HuH-7 (cell line): ENCODE data around the gene NDEL1.

Experiments used
- DNase-seq: peaks from one replicate; pipeline ENCODE4 v3.0.0; 2011; ENCODE audit warnings: low spot score

The NDEL1 gene

DNA sequence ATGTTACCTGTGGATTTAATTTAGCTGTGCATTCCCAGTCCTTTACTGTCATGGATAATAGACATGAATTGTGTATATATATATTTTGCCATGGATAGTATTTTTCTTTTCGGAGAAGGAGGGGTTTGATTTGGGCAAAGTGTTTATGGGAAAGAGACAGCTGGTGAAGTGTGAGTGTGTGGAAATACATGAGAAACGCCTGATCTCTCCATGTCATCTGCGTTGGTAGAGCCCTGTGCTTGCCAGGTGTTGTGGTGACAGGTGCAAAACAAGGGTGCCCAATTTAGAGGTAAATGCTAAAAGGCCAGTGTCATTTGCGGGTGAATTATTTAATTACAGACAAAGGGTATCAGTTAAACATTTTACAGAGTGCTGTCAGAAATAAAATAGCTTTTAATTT lies 23.4 kb downstream of the NDEL1 start:
- no peak for DNase-seq

- DNase-seq = no peak
Observed at GRCh38 chr17:8459831-8460230, 24.1 kb downstream of the NDEL1 start.

DNA sequence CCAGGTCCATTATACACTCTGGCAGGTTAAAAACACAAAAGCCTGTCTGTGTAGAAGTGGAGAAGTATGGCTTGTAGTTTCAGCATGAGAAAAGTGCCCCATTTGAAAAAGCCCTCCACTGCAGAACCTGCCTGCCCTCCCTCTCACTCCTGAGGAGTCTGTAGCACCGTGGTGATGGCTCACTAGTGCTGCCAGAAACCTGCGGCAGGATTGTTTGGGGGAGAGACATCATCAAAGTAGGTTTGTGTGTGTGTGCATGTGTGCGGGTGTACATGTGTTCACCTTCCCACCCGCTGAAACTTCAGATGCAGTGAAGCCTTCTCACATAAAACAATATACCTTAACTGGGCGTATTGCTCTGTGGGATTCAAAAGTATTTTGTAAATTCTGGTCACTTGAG lies 26.9 kb downstream of the NDEL1 start:
- no peak for DNase-seq

DNA sequence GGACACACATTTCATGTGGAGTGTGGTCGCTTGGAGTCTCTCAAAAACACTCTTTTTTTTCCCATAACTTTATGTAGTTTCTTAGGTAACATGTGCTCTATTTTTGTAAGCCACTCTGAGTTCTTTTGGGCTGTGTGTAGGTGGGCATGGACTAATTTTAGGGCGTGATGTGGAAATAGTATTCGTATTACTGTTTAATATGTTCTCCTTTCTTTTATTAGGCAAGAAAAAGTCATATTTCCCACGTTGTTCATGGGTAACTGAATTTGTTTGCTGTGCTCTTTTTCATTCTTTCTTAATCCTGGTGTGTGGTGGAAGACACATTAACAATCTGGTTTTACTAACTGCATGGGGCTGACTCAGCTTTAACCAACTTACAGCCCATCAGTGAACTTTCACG lies 27.4 kb downstream of the NDEL1 start:
- DNase-seq = no peak

DNA sequence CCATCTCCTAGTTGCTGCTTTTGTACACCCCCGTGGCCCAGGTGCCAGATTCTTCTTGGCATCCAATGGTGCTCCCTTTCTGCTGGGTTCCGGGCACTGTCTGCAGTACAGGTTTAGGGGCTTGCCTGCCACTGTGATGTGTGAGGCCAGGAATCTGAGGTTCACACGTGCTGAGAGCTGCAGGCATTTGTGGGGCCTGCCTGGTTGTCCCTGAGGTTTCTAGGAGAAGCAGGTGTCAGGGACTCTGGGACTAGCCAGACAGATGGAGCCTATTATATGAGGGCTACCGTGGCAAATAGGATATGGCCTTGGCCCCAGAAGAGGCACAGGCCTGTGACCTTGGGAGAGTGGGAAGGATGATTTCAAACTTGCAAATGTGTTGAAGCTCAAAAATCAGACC lies 29.3 kb downstream of the NDEL1 start:
- no peak for DNase-seq

- no peak for DNase-seq
Observed at GRCh38 chr17:8465356-8465755, 29.7 kb downstream of the NDEL1 start.

DNA sequence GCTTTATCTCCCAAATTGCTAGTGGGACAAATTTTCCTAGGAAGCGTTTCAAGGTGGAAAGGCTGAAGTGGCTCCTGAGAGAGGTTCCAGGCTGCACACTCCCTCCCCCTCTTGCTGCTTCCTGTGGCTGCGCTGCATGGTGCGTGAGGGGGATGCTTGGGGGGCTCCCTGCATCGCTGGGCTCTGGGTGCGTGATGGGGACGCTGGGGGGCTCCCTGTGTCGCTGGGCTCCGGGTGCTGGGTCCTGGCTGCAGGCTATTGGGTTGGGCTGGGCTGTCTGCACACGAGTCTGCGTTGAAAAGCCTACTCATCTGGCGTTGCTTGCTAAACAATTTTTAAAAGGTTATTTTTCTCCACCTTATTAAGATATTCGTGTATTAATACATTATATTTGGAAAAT lies 30.1 kb downstream of the NDEL1 start:
- DNase-seq = no peak

DNA sequence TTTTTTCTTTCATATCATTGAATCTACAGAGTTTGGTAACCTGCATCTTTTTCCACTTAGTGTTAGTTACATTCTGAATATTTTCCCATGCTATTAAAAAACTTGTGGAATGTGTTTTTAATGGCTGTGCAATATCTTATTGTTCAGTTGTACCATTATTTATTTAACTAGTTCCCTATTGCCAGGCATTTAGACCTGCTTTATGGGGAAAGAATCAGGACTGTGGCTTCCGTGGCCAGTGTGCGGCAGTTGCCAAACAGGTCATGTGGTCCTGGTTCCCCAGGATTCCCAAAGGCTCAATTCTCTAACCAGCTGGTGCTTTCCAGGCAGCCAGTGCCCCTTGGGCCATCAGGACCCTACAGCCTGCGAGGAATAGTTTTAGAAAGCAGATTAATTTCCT lies 30.8 kb downstream of the NDEL1 start:
- DNase-seq = no peak

GRCh38 chr17:8466873-8467272 lies 31.2 kb downstream of the NDEL1 start:
- no peak for DNase-seq

- no peak for DNase-seq
Observed at GRCh38 chr17:8467527-8467926, 31.8 kb downstream of the NDEL1 start.

GRCh38 chr17:8468127-8468526 lies 32.4 kb downstream of the NDEL1 start:
- DNase-seq = no peak

- no peak for DNase-seq
Observed at GRCh38 chr17:8468980-8469379, 33.3 kb downstream of the NDEL1 start.

- no peak for DNase-seq
Observed at GRCh38 chr17:8469964-8470363, 34.3 kb downstream of the NDEL1 start.

DNA sequence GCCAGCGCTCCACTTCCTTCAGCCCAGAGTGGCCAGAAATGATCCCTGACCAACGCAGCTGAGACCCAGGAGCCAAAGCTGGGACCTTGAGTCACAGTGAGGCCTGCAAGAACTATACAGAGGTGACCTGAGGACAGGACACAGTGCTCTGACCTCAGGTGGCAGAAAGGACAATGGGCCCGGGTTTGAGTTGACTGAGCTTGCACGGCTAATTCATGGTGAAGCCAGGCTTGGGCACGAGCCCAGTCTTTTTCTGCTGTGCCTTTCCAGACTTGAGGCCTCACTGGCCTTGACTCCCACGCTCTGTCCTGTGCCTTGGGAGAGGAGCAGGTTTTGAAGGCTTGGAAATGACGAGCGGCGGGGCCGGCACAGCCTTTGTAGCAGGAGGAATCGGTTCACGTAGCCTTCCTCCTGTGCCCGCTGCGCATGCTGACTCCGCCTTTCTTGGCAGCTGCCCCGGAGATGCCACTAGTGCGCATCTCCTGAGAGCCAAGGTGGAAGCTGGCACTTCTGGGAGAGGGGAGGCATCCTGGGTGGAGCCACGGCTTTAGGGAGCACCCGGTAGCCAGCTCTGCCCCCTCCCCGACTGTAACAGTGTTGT lies 34.9 kb downstream of the NDEL1 start:
- no peak for DNase-seq

- no peak for DNase-seq
Observed at GRCh38 chr17:8472663-8473062, 37.0 kb downstream of the NDEL1 start.

DNA sequence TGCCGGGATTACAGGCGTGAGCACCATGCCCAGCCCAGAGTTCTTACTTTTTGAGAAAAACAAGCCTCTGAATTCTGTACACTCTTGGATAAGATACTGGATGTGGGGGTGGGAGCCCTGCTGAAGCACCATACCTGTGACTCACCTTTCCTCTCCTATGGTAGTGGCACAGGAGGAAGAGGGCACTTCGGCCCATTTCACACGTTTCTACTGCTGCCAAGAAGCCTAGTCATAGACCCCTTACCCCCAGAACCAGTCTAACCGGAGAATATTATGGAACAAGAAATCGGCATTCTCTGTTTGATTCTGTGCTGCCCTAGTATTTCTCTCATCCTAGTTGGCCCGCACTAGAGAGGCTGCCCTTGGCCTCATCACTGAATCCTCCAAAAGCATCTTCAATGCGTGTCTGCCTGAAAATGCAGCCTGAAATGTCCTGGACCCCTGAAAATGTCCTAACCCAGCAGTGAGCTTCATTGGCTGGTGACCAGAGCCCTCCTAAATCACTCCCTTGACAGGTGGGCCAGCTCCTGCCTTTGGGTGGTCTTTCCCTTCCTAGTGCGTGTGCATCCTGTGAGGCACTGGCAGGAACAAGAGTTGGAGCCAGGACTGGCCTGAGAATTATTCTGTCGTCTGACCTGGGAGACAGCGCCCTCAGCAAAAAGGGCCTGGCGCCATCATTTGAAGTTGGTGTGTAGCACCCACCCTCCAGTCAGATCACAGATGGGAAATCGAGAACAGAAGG lies 37.9 kb downstream of the NDEL1 start:
- DNase-seq = no peak

GRCh38 chr17:8474826-8475225 lies 39.1 kb downstream of the NDEL1 start:
- no peak for DNase-seq

DNA sequence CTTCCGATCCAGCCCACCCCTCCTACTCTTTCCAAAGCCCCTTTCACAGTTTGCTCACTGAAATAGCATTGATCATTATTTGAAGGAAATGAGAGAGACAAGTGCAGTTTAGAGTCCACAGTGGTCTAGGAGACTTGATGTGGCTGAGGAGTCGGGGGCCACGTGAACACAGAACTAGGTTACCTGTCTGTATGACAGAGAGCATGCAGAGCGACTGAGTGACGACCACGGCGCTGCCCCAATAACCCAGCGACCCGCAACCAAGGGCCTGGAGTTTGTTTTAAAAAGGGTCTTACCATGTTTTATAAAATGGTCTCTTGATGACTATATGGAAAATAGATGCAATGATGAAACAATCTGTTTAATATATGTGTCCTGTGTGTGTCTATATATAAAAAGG lies 39.5 kb downstream of the NDEL1 start:
- DNase-seq = no peak

DNA sequence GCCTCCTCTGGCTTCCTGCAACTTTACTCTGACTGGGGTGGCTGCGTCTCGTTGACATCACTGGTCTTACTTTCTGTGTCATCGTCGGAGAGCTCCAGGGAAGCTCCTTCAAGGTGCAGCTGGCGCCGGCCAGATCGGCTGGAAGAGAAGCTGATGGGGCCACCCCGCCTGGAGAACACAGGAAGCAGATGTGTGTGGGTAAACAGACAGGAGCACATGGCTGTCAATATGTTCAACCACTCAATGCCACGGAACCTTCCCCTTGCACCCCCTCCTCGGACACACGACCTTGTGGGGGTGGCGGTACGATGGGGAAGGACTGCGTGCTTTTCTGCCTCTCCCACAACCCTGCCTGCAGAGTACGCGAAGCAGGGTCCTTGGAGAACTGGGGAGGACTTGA lies 40.1 kb downstream of the NDEL1 start:
- no peak for DNase-seq

GRCh38 chr17:8476741-8477140 lies 41.1 kb downstream of the NDEL1 start:
- DNase-seq = no peak

DNA sequence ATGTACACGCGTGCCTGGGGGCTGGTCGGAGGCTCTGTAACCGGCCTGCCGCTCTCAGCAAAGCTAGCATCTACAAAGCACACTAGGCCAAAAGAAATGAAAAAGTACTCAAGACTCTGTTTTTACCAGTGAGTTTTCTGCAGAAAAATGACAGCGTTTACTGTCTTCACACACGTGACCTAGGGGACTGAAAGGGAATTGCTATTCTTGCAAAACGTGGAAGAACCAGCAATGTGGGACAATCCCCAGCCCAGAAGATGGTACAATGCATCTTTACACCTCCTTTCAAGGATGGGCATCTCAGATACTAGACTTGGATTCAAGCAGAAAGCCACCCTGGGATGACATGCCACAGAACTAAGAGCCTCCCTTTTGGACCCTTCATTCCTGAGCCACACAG lies 41.5 kb downstream of the NDEL1 start:
- no peak for DNase-seq

DNA sequence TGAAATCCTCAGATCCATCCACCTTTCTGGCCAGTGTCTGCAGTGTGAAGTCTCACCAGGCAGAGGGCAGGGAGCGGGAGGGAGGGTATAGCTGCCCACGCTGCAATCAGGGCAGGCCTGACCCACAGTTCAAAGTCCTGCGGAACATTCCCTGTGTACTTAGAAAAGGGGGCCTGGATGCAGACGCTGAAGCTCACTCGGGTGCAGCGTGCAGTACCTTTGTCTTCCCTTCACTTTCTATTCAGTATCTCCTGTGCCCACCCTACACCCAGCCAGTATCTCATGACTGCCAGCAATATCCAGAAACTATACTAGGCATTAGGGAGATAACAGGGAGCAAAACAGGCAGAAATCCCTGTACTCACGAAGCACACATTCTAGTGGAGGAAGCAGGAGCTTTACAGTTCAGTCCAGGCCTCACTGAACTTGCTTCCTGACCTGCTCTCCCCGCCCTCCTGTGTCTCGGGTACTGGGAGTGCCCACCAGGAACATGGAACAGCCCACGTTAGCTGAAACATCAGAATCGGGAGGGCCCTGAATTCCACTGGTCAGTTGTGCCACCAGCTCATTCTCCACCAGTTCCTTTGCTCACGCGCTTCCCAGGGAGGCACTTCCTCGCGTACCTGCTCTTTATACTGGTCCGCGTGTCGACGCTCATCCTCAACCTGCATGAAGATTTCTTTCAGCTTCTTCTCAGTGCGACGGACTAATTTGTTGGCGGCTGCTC lies 42.2 kb downstream of the NDEL1 start:
- DNase-seq = no peak

DNA sequence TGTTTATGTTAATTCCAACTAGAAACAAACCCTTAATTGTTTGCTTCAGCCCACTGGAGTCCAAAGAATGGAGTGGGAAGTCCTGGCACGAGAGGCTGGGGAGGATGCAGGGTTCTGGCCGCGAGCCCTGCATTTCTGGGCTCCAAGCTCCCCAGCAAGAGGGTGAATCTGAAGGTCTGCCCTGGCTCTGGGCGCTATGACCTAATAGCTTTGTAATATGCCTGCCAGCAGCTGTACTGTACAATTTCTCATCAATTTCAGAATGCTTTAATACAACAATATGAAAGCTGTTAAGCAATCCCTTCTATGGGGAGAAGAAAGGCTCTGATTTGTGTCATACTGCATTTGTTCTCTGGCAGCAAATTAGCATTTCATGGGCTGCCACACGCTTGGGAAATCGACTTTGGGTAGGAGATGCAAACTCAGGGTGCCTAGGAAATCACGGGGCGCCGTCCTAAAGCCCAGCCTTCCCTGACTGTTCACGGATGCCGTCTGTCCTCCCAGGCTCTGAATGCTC lies 43.8 kb downstream of the NDEL1 start:
- DNase-seq = no peak
